Muscle of arm (tissue), 12 donors: ENCODE data around the gene CCDC142. TPM values are rescaled to one million over a fixed set of nuclear protein-coding genes. Genes with fewer than 3 reads are reported as not detected.
"Not testable (repeated sequence)": the region's sequence is repeated elsewhere in the genome, so short reads cannot be mapped to it uniquely, and the experiment has no call there.

Source experiments
- DNase-seq: peaks from one replicate; pipeline ENCODE4 v3.0.0-alpha.2; 2013
- polyA plus RNA-seq, 12 donors: library from polyadenylated mRNA; unstranded; fragments of 120-200 nt; gene quantifications; one replicate each; pipeline ENCODE4 v1.2.1, GENCODE V29; 2013; ENCODE audit not compliant: insufficient read length in 12 of 12

CCDC142 gene
- polyA plus RNA-seq, 12 donors, result 5.4 to 14.4 (median 8.5) TPM; not detected in 1

- DNase-seq, result no peak
Measured at GRCh38 chr2:74499267-74499939, 16.6 kb upstream of the CCDC142 start, which contains the start of gene LBX2. TSS of gene LBX2 (minus strand) at chr2:74499603. CDS start at chr2:74499537, 66 bp downstream.

GRCh38 chr2:74498500-74499266 is 15.9 kb upstream of the CCDC142 start:
- DNase-seq, result no peak

- DNase-seq, result no peak
Measured at GRCh38 chr2:74497777-74498499, 15.1 kb upstream of the CCDC142 start.

GRCh38 chr2:74496997-74497776 is 14.4 kb upstream of the CCDC142 start:
- no peak for DNase-seq

- no peak for DNase-seq
Measured at GRCh38 chr2:74495440-74495839, 12.6 kb upstream of the CCDC142 start.

- DNase-seq, result no peak
Measured at GRCh38 chr2:74493546-74493945, 10.7 kb upstream of the CCDC142 start.

- no peak for DNase-seq
Measured at GRCh38 chr2:74491648-74492544, 9.1 kb upstream of the CCDC142 start.

GRCh38 chr2:74489906-74490305 is 7.1 kb upstream of the CCDC142 start:
- no peak for DNase-seq

- no peak for DNase-seq
Measured at GRCh38 chr2:74488643-74489481, 6.1 kb upstream of the CCDC142 start.

- DNase-seq, result no peak
Measured at GRCh38 chr2:74486141-74486540, 3.3 kb upstream of the CCDC142 start.

- not testable (repeated sequence) for DNase-seq
Measured at GRCh38 chr2:74483675-74484164, 922 bp upstream of the CCDC142 start.

- DNase-seq, result no peak
Measured at GRCh38 chr2:74481961-74482800, 617 bp downstream of the CCDC142 start.

- DNase-seq, result no peak
Measured at GRCh38 chr2:74481431-74481830, 1.4 kb downstream of the CCDC142 start.

GRCh38 chr2:74474899-74475298 is 7.9 kb downstream of the CCDC142 start:
- no peak for DNase-seq

- no peak for DNase-seq
Measured at GRCh38 chr2:74474481-74474880, 8.3 kb downstream of the CCDC142 start.

GRCh38 chr2:74472945-74473258 is 9.9 kb downstream of the CCDC142 start:
- DNase-seq, result no peak

- DNase-seq, result peak; percentile 97
Measured at GRCh38 chr2:74472086-74472944, 10.5 kb downstream of the CCDC142 start, which contains the start of gene MRPL53. TSS of gene MRPL53 (minus strand) at chr2:74472680. CDS start at chr2:74472660, 20 bp downstream.
